Fibroblast of lung (primary cell): ENCODE results near the gene NUDT15. TPM values are rescaled to one million over a fixed set of nuclear protein-coding genes. Genes with fewer than 3 reads are reported as not detected.

ENCODE experiments used
- DNase-seq, 2 donors: peaks; one replicate each; pipeline versions ENCODE4 v3.0.0 to v3.0.0-alpha.2; 2010; ENCODE audit warnings: low read depth in 2 of 2
- H2AFZ ChIP-seq: 2 replicates; pipeline ENCODE4 v1.5.1; 2012; ENCODE audit warnings: low read length, control low read depth, inconsistent platforms
- H3K27ac ChIP-seq: 2 replicates; pipeline ENCODE4 v1.5.1; 2011; ENCODE audit warnings: low read length, control low read depth; ENCODE audit not compliant: insufficient read depth
- H3K27me3 ChIP-seq: 2 replicates; pipeline ENCODE4 v1.5.1; 2011; ENCODE audit warnings: mild to moderate bottlenecking, low read length; ENCODE audit not compliant: control insufficient read depth, insufficient read depth
- H3K36me3 ChIP-seq: 2 replicates; pipeline ENCODE4 v1.5.1; 2011; ENCODE audit warnings: low read length; ENCODE audit not compliant: control insufficient read depth, insufficient read depth
- H3K4me1 ChIP-seq: 2 replicates; pipeline ENCODE4 v1.5.1; 2011; ENCODE audit warnings: low read length; ENCODE audit not compliant: control insufficient read depth, insufficient read depth; ENCODE audit errors: extremely low read depth
- H3K4me2 ChIP-seq: 2 replicates; pipeline ENCODE4 v1.5.1; 2011; ENCODE audit warnings: low read length, control low read depth; ENCODE audit not compliant: insufficient read depth; ENCODE audit errors: extremely low read depth
- H3K4me3 ChIP-seq, 4 experiments: fragments of 200-600 bp in 1 of 4; sonication (generic) in 1 of 4; replicated peaks in 1 of 4; 2 replicates each; pipeline ENCODE4 v1.5.1; 2011 to 2016; ENCODE audit warnings: low read length in 4 of 4, low read depth in 3 of 4, mild to moderate bottlenecking in 3 of 4, control low read depth in 2 of 4, inconsistent platforms in 1 of 4, mixed read lengths in 1 of 4; ENCODE audit not compliant: insufficient read depth in 1 of 4; ENCODE audit errors: control extremely low read depth in 1 of 4
- H3K79me2 ChIP-seq: 2 replicates; pipeline ENCODE4 v1.5.1; 2012; ENCODE audit warnings: mild to moderate bottlenecking, low read length, inconsistent platforms; ENCODE audit not compliant: control insufficient read depth, insufficient read depth
- H3K9ac ChIP-seq: 2 replicates; pipeline ENCODE4 v1.5.1; 2011; ENCODE audit warnings: mild to moderate bottlenecking, low read length, control low read depth; ENCODE audit not compliant: insufficient read depth
- H3K9me3 ChIP-seq: 2 replicates; pipeline ENCODE4 v1.5.1; 2012; ENCODE audit warnings: low read depth, low read length; ENCODE audit not compliant: control insufficient read depth, insufficient read depth
- H4K20me1 ChIP-seq: 2 replicates; pipeline ENCODE4 v1.5.1; 2011; ENCODE audit warnings: low read length; ENCODE audit not compliant: control insufficient read depth, insufficient read depth; ENCODE audit errors: extremely low read depth
- CTCF ChIP-seq, 2 donors: IDR thresholded peaks in 1 of 2; conservative IDR thresholded peaks in 1 of 2; 1 replicate in 1 of 2; 2 replicates in 1 of 2; pipeline ENCODE4 v1.5.1; 2011 to 2012; ENCODE audit warnings: low read length in 2 of 2, control low read depth in 1 of 2, inconsistent platforms in 1 of 2, low read depth in 1 of 2, mild to moderate bottlenecking in 1 of 2
- EZH2 ChIP-seq: IDR thresholded peaks from 2 replicates; pipeline ENCODE4 v1.5.1; 2012; ENCODE audit warnings: low read length, control low read depth, mild to moderate bottlenecking; ENCODE audit errors: missing control alignments
- polyA plus RNA-seq, 2 donors: library from polyadenylated mRNA; depleted of rRNA in 1 of 2; stranded (reverse) in 1 of 2; unstranded in 1 of 2; fragments of >200 nt; gene quantifications; 2 replicates each; pipeline ENCODE4 v1.2.1, GENCODE V29; 2011 to 2012; ENCODE audit warnings: missing spikeins in 1 of 2
- total RNA-seq: library from RNA; depleted of rRNA; stranded (reverse); fragments of >200 nt; gene quantifications from 2 replicates; pipeline ENCODE4 v1.2.1, GENCODE V29; 2014

The NUDT15 gene
- total and polyA plus RNA-seq, 2 donors (not counting 1 experiment from before 2014, with no cell fraction given) = 18.0 TPM

GRCh38 chr13:48029859-48030258, 7.7 kb upstream of the NUDT15 start:
- Histone ChIP-seq H3K9ac (no peak overlapping the region), H3K79me2 (no peaks in the 10 kb centered on the region), H3K27ac (no peak overlapping the region), H3K4me2 (no peak overlapping the region), H3K27me3 (no peaks in the 10 kb centered on the region), H4K20me1 (no peaks in the 10 kb centered on the region), H3K36me3 (no peaks in the 10 kb centered on the region), H3K4me3 (no peak overlapping the region), H3K4me1 (no peaks in the 10 kb centered on the region), H2AFZ (no peak overlapping the region), H3K9me3 (no peaks in the 10 kb centered on the region)
- no peak for TF ChIP-seq EZH2
- TF ChIP-seq CTCF (conservative IDR thresholded peaks at IDR 0.05 in 1 of 2, IDR thresholded peaks at IDR 0.05 in 1 of 2; ENCODE audit: low read depth in 1 of 2, low read length in 2 of 2) = no peak
- DNase-seq = no peak

- Histone ChIP-seq H3K4me1 (peaks cover 7% of the 10 kb centered on the region), H3K79me2 (peaks cover 9% of the 10 kb centered on the region), H3K9ac (no peak overlapping the region), H3K27ac (peak overlapping the region; percentile 99), H3K9me3 (no peaks in the 10 kb centered on the region), H3K36me3 (peaks cover 4% of the 10 kb centered on the region), H3K4me3 (peak overlapping the region in 3 of 4 experiments; percentile 71 to 93 (median 90)), H2AFZ (no peak overlapping the region), H3K4me2 (peak overlapping the region; percentile 76), H4K20me1 (no peaks in the 10 kb centered on the region), H3K27me3 (no peaks in the 10 kb centered on the region)
- no peak for DNase-seq
- TF ChIP-seq EZH2 = no peak
- no peak for TF ChIP-seq CTCF (conservative IDR thresholded peaks at IDR 0.05 in 1 of 2, IDR thresholded peaks at IDR 0.05 in 1 of 2; ENCODE audit: low read depth in 1 of 2, low read length in 2 of 2)
Measured at GRCh38 chr13:48038761-48039160, 1.2 kb downstream of the NUDT15 start.

GRCh38 chr13:48040049-48040448, 2.5 kb downstream of the NUDT15 start:
- Histone ChIP-seq H3K4me3 (no peak overlapping the region), H3K36me3 (peaks cover 4% of the 10 kb centered on the region), H4K20me1 (no peaks in the 10 kb centered on the region), H2AFZ (no peak overlapping the region), H3K4me1 (peaks cover 10% of the 10 kb centered on the region), H3K27ac (no peak overlapping the region), H3K4me2 (no peak overlapping the region), H3K79me2 (peaks cover 9% of the 10 kb centered on the region), H3K9me3 (no peaks in the 10 kb centered on the region), H3K27me3 (no peaks in the 10 kb centered on the region), H3K9ac (no peak overlapping the region)
- no peak for DNase-seq
- TF ChIP-seq CTCF (conservative IDR thresholded peaks at IDR 0.05 in 1 of 2, IDR thresholded peaks at IDR 0.05 in 1 of 2; ENCODE audit: low read depth in 1 of 2, low read length in 2 of 2) = no peak
- no peak for TF ChIP-seq EZH2
